ENCODE data around the gene FBXO48. TPM values are rescaled to one million over a fixed set of nuclear protein-coding genes. Genes with fewer than 3 reads are reported as not detected.

FBXO48 gene
- total RNA-seq, 2 donors from 2014 or later, result 0.41 to 0.56 TPM

- no peaks in the 10 kb centered on the region for H3K9me3 ChIP-seq
- no peak overlapping the region for H3K4me3 ChIP-seq
- DNase-seq (ENCODE audit: low spot score) (no peak), ATAC-seq (ENCODE audit: insufficient number of reproducible peaks, low FRiP score, low read depth) (no peak)
- no peak for TF ChIP-seq CTCF (IDR thresholded peaks at IDR 0.05)
- H3K27ac ChIP-seq, result no peak overlapping the region
- H3K36me3 ChIP-seq, result no peaks in the 10 kb centered on the region
- H3K27me3 ChIP-seq (replicated peaks; ENCODE audit: insufficient read depth), result no peaks in the 10 kb centered on the region
- no peaks in the 10 kb centered on the region for H3K4me1 ChIP-seq (ENCODE audit: control insufficient read depth in 1 of 2, low read depth in 2 of 2)
Measured at GRCh38 chr2:68512326-68512725, 45.2 kb upstream of the FBXO48 start.

- TF ChIP-seq CTCF (IDR thresholded peaks at IDR 0.05), result no peak
- no peaks in the 10 kb centered on the region for H3K27me3 ChIP-seq (replicated peaks; ENCODE audit: insufficient read depth)
- no peak overlapping the region for H3K27ac ChIP-seq
- DNase-seq (ENCODE audit: low spot score) (no peak), ATAC-seq (ENCODE audit: insufficient number of reproducible peaks, low FRiP score, low read depth) (no peak)
- no peaks in the 10 kb centered on the region for H3K36me3 ChIP-seq
- no peaks in the 10 kb centered on the region for H3K4me1 ChIP-seq (ENCODE audit: control insufficient read depth in 1 of 2, low read depth in 2 of 2)
- H3K4me3 ChIP-seq, result no peak overlapping the region
- H3K9me3 ChIP-seq, result no peaks in the 10 kb centered on the region
Measured at GRCh38 chr2:68506170-68506569, 39.1 kb upstream of the FBXO48 start.

GRCh38 chr2:68505603-68506159 lies 38.6 kb upstream of the FBXO48 start:
- H3K27ac ChIP-seq, result no peak overlapping the region
- H3K4me1 ChIP-seq (ENCODE audit: control insufficient read depth in 1 of 2, low read depth in 2 of 2), result no peaks in the 10 kb centered on the region
- ATAC-seq (ENCODE audit: insufficient number of reproducible peaks, low FRiP score, low read depth) (no peak), DNase-seq (ENCODE audit: low spot score) (no peak)
- no peaks in the 10 kb centered on the region for H3K36me3 ChIP-seq
- no peak overlapping the region for H3K4me3 ChIP-seq
- no peak for TF ChIP-seq CTCF (IDR thresholded peaks at IDR 0.05)
- no peaks in the 10 kb centered on the region for H3K27me3 ChIP-seq (replicated peaks; ENCODE audit: insufficient read depth)
- H3K9me3 ChIP-seq, result no peaks in the 10 kb centered on the region

GRCh38 chr2:68501768-68502167 lies 34.7 kb upstream of the FBXO48 start:
- no peak overlapping the region for H3K27ac ChIP-seq

GRCh38 chr2:68500649-68501048 lies 33.6 kb upstream of the FBXO48 start:
- Histone ChIP-seq H3K36me3 (no peaks in the 10 kb centered on the region), H3K27me3 (replicated peaks; ENCODE audit: insufficient read depth) (no peaks in the 10 kb centered on the region), H3K9me3 (peaks cover 6% of the 10 kb centered on the region), H3K4me3 (no peak overlapping the region), H3K27ac (no peak overlapping the region), H3K4me1 (ENCODE audit: control insufficient read depth in 1 of 2, low read depth in 2 of 2) (no peaks in the 10 kb centered on the region)
- no peak for ATAC-seq (ENCODE audit: insufficient number of reproducible peaks, low FRiP score, low read depth)
- DNase-seq (ENCODE audit: low spot score), result no peak
- no peak for TF ChIP-seq CTCF (IDR thresholded peaks at IDR 0.05)

More at GRCh38 chr2:68501768-68502167, 34.7 kb upstream of the FBXO48 start:
- no peaks in the 10 kb centered on the region for H3K4me1 ChIP-seq (ENCODE audit: control insufficient read depth in 1 of 2, low read depth in 2 of 2)
- TF ChIP-seq CTCF (IDR thresholded peaks at IDR 0.05), result no peak
- no peak for DNase-seq (ENCODE audit: low spot score)
- no peaks in the 10 kb centered on the region for H3K36me3 ChIP-seq
- no peaks in the 10 kb centered on the region for H3K27me3 ChIP-seq (replicated peaks; ENCODE audit: insufficient read depth)
- H3K9me3 ChIP-seq, result no peaks in the 10 kb centered on the region
- no peak for ATAC-seq (ENCODE audit: insufficient number of reproducible peaks, low FRiP score, low read depth)
- H3K4me3 ChIP-seq, result no peak overlapping the region

Measured in thoracic aorta (tissue), 2 donors.